ENCODE data around the gene PGAP3.

PGAP3 gene

DNA sequence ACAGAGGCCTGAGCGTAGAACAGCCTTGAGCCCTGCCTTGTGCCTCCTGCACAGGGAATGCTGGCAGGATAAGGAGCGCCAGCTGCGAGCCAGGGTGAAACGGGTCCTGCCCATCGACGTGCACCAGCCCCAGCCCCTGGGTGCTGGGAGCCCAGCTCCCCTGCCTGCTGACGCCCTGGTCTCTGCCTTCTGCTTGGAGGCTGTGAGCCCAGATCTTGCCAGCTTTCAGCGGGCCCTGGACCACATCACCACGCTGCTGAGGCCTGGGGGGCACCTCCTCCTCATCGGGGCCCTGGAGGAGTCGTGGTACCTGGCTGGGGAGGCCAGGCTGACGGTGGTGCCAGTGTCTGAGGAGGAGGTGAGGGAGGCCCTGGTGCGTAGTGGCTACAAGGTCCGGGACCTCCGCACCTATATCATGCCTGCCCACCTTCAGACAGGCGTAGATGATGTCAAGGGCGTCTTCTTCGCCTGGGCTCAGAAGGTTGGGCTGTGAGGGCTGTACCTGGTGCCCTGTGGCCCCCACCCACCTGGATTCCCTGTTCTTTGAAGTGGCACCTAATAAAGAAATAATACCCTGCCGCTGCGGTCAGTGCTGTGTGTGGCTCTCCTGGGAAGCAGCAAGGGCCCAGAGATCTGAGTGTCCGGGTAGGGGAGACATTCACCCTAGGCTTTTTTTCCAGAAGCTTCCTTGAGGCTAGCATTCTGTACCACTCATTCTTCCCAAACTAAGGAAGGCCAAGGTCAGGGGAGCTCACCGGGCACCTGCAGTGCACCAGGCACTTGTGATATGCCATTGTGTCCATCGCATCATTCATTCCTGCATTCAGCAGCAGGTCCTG, 17.7 kb downstream of the PGAP3 start:
- no peak for DNase-seq

DNA sequence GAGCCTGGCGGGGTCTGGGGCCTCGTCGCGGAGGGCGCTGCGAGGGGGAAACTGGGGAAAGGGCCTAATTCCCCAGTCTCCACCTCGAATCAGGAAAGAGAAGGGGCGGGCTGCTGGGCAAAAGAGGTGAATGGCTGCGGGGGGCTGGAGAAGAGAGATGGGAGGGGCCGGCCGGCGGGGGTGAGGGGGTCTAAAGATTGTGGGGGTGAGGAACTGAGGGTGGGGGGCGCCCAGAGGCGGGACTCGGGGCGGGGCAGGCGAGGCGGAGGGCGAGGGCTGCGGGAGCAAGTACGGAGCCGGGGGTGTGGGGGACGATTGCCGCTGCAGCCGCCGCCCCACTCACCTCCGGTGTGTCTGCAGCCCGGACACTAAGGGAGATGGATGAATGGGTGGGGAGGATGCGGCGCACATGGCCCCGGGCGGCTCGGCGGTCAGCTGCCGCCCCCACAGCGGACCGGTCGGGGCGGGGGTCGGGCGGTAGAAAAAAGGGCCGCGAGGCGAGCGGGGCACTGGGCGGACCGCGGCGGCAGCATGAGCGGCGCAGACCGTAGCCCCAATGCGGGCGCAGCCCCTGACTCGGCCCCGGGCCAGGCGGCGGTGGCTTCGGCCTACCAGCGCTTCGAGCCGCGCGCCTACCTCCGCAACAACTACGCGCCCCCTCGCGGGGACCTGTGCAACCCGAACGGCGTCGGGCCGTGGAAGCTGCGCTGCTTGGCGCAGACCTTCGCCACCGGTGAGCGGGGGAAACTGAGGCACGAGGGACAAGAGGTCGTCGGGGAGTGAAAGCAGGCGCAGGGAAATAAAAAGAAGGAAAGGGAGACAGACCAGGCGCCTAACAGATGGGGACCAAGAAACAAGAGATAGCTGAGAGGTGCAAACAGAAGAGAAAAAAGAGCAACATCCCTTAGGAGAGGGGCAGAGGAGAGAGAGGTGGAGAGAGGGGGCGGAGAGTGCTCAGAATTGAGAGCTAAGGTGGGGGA, 19.6 kb downstream of the PGAP3 start, which contains the start of gene PNMT:
Gene PNMT, plus strand, starts transcription at position 509 of the 980 bp plus-strand sequence. Its CDS starts 23 bp downstream, at position 532.
- peak; percentile 56 for DNase-seq

DNA sequence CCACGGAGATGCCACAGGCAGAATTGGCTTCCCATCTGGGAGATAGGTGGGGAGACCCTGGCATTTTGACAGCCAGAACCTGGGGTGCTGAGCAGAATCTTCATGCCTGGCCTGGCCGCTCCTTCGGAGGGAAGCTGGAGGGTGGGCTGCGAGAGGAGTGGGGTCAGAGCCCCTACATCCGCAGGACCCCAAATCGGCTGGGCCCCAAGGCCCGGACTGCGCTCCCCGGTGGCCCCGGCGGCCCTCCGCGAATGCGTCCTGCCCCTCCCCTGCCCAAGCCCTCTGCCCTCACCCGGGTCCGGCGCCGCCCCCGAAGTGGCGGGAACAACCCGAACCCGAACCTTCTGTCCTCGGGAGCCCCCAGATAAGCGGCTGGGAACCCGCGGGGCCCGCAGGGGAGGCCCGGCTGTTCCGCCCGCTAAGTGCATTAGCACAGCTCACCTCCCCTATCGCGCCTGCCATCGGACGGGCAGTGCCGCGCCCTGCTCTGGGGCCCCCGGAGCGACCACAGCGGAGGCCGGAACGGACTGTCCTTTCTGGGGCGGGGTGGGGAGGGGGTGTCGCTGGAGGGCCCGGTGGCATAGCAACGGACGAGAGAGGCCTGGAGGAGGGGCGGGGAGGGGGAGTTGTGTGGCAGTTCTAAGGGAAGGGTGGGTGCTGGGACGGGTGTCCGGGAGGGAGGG, 20.5 kb downstream of the PGAP3 start:
- no peak for DNase-seq

DNA sequence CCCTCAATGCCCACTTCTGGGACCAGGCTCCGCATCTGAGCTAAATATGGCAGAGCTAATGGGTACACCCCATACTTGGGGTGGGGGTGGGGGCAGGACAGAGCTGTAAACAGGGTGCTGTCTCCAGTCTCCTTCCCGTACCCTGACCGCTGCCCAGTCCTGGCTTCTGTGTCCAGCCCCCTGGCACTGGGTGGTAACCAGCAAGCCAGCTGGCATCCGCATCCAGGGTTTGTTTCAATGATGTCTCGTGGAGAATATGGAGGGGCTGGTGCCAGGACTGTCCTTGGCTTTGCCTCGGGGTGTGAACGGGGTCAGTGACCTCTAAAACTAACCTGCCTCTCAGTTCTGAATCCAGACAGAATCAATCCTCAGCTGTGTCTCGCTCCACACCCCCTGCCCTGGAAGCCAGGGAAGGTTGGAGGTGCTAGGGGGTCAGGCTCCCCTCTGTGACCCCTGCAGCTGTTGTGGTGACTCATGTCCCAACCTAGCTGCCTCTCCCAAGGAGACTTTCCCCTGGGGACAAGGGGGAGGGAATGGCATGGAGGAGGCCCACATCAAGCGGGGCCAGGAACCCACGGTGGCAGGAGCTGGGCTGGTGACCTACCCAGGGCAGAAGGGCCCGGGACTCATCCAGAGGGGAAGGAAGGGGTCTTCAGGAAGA, 21.1 kb downstream of the PGAP3 start:
- DNase-seq: no peak

DNA sequence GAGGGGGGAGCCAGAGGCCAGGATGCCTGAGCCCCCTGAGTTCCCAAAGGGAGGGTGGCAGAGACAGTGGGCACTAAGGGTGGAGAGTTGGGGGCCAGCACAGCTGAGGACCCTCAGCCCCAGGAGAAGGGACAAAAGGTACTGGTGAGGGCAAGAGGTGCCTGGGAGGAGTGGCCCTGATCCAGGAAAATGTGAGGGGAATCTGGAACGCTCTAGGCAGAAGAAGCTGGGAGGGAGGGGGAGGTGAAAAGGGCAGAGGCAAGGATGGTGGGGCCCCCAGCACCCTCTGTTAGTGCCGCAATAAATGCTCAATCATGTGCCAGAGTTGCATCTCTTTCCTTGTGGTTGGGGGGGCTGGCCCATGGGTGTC, 21.6 kb downstream of the PGAP3 start:
- DNase-seq: no peak

DNA sequence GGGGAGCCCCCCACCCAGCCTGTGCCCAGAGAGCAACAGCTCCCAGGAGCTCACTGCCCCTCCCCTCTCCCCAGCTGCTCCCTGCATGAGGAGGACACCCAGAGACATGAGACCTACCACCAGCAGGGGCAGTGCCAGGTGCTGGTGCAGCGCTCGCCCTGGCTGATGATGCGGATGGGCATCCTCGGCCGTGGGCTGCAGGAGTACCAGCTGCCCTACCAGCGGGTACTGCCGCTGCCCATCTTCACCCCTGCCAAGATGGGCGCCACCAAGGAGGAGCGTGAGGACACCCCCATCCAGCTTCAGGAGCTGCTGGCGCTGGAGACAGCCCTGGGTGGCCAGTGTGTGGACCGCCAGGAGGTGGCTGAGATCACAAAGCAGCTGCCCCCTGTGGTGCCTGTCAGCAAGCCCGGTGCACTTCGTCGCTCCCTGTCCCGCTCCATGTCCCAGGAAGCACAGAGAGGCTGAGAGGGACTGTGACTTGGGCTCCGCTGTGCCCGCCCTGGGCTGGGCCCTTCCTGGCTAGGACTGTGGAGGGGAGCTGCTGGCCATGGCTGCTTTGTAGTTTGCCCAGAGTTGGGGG, 22.1 kb downstream of the PGAP3 start:
- no peak for DNase-seq

DNA sequence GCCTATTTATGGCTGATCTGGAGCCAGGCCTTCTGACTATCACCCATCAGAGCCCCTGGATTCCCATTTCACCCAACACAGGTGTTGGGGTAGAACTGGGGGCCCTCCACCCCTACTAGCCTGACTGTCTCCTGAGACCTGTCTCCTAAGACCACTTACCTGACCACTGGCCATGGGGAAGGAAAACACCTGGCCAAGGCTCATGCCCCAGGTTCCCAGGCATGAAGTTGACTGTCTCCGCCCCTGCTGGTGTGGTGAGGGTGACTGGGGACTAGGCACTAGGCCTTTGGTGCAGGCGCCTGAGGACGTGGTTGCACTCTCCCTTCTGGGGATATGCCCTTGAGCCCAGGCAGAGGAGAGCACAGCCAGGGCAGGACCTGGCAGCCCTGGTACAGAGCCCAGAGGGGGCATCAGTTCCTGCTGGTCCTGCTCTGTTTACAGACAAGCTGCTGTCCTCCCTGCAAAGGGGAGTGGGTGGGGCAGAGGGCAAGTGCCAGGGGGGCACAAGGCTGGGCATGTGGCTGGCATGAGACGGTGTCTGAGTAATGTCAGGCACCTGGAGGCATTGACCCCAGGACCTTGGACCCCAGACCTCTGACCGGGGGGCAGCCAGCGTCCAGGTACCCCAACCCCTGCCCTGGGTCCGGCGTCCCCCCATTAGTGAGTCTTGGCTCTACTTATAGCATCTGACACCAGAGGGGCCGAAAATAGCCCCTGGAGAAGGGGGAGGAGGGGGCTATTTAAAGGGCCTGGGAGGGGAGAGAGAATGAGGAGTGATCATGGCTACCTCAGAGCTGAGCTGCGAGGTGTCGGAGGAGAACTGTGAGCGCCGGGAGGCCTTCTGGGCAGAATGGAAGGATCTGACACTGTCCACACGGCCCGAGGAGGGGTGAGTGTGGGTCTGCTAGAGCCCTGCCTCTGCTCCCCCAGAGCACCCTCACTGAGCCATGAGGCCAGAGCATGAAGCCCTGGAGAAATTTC, 23.0 kb downstream of the PGAP3 start, which contains the start of gene TCAP:
Gene TCAP, plus strand, starts transcription at position 769 of the 981 bp plus-strand sequence. Its CDS starts 11 bp downstream, at position 780.
- no peak for DNase-seq

DNA sequence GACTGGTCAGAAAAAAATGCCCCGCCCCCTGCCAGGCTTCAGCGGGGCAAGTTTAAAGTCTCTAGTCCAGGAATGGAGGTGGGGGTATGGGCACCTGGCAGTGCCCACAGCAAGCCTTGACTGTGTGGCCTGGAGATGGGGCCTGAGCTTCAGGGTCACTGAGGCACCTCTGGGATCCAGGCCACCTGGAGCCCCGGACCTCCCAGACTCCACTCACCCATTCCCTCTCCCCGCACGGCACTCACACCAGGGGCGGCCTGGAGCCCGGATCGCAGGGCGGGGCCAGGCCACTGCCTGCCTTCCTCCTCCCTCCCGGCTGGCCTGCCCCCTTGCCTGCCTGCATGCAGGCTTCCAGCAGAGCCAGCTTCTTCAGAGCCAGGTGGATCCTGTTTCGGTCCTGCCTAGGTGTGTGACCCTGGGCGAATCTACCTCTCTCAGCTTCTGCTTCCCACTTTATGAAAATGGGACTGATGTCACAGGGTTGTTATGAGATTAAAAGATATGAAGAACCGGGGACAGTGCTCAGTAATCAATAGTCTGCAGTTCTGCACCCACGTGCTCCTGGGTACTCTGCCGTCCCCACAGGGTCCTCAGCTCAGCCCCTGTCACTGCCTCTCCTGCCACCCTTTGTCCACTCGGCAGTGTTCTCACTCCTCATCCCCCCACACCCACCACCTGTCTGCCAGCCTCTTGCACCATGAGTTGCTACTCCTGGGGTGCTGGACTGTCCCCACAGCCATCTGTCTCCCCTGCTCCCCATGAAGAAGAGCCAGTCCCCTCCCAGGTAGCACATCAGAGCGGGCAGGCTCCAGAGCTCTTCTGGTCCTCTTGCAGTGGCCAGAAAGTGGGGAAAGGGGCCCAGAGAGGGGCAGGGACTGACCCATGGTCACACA, 23.9 kb downstream of the PGAP3 start:
- no peak for DNase-seq

DNA sequence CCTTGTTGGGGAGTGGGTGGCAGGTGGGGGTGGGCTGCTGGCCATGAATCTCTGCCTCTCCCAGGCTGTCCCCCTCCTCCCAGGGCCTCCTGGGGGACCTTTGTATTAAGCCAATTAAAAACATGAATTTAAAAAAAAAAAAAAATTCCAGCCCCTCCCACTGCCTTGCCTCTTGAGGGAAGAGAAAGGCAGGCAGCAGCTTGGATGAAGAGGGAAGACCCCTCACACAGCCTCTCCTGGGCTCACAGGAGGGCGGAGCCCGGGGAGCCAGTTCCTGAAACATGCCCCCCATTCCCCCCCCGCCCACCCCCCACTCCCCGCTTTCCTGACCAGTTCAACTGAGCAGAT, 24.5 kb downstream of the PGAP3 start:
- DNase-seq: no peak

DNA sequence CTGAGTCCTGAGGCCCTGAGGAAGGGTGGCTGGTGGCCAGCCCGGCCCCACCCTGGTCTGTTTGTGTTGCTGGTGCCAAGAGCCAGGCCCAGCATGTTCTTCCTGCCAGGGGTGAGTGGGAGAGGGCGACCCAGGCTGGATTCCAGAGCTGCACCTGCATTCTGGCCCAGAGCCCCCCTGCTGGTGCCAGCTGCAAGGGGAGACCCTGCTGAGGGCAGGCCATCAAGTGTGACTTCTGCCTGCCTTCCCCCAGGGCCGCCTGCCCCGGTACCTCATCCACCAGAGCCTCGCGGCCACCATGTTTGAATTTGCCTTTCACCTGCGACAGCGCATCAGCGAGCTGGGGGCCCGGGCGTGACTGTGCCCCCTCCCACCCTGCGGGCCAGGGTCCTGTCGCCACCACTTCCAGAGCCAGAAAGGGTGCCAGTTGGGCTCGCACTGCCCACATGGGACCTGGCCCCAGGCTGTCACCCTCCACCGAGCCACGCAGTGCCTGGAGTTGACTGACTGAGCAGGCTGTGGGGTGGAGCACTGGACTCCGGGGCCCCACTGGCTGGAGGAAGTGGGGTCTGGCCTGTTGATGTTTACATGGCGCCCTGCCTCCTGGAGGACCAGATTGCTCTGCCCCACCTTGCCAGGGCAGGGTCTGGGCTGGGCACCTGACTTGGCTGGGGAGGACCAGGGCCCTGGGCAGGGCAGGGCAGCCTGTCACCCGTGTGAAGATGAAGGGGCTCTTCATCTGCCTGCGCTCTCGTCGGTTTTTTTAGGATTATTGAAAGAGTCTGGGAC, 25.1 kb downstream of the PGAP3 start:
- DNase-seq: no peak

DNA sequence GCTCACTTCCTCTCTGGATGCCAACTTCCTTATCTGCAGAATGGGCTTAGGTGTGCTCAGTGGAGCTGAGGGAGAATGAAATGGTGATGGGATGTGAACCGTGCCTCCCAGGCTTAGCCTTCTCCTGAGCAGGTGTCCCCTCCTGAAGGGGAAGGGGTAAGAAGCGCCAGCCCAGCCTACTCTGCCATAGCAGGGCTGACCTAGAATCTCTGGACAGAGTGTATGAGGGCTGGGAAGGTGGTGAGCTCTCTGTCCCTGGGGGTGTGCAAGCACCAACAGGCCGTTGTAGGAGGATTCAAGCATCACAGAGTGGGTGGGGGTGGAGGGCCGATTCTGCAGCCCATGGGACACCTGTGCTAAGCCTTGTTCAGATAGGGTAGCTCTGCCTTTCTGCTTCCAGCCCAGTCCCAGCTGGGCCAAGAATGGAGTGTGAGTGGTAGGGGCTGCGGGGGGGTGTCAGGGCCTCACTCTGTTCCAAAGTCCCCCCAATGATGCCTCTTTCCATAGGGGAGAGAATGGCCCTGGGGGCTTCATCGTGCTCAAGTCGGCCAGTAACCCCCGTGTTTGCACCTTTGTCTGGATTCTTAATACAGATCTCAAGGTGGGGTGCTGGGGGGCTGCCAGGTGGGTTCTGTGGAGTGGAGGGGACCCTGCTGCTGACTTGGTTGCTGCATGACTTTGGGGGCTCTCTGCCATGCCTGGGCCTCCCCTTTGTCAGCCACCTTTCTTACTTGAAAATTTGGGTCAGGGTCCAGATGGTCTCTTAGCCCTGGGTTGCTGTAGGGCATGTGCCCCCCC, 25.9 kb downstream of the PGAP3 start:
- no peak for DNase-seq

DNA sequence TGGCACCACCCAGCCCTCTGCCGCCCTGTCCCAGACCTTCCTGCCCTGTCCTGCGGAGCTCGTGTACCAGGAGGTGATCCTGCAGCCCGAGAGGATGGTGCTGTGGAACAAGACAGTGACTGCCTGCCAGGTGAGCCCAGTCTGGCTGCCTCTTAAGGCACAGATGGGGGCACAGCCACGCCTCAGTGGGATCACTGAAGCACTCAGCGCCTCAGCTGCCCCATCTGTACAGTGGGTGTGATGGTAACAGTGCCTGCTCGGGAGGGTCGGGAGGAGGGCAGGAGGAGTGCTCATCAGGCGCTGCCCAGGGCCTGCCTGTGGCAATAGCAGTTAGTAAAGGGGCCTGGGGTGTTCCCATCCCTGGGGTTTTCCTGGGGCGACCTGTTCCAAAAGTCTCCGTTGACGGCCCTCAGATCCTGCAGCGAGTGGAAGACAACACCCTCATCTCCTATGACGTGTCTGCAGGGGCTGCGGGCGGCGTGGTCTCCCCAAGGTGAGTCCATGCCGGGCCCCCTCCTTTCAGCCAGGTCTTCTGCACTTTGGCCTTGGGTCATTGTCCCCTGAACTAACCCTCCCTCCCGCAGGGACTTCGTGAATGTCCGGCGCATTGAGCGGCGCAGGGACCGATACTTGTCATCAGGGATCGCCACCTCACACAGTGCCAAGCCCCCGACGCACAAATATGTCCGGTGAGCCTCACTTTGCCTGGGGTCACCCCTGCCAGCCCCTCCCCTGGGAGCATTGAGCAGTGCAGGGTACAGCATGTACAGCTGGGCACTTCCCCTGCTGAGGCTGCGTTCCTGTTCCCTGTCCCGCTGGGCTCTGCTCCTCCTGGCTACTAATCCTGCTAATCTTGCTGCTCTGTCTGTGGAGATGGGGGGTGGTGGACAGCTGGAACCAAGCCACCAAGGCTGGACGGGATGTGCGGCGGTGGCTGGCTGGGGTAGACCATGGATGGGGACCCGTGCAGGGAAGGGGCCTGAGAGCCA, 27.2 kb downstream of the PGAP3 start:
- DNase-seq: no peak

DNA sequence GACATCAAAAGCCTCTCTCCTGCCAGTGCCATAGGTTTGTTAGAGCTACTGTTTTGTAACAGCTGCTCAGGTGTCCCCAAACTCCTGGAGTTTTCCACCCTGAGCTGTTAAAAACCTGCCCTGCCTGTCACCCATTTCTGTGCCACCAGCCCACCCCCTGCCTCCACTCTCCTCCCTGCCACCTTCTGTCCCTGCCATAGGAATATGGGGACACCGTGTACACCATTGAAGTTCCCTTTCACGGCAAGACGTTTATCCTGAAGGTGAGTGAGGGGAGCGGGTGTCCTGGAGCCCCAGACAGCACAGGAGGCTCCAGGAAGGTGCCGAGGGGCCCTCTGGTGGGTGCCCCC, 27.9 kb downstream of the PGAP3 start:
- no peak for DNase-seq

DNA sequence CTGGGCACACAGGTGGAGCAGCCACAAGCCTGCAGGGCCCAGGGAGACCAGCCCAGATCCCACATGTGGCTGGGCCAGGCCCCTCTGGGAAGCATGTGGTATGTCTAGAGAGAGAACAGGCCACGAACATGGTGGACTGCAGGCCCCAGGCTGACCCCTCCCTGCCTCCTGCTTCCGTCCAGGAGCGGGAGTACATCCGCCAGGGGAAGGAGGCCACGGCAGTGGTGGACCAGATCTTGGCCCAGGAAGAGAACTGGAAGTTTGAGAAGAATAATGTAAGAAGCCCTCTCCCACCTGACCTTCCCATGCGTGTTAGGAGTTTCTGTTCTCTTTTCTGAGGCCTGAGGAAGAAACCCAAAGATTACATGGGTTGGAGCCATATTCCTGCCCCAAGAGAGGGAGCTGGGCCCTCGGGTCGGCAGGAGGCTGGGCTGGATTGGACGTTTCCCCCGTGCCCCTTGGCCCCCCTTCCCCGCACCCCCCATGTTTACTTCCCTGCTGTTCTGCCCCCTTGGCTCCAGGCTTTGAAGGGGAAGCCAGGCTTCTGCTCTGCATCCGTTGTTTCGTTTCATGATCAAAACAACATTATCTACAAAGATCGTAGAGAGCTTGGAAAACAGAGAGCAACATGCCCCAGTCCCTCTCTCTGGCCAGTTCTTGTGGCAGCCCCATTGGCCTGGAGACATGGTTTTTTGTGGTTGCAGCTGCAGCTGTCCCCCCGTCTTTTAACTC, 28.4 kb downstream of the PGAP3 start:
- DNase-seq: no peak

DNA sequence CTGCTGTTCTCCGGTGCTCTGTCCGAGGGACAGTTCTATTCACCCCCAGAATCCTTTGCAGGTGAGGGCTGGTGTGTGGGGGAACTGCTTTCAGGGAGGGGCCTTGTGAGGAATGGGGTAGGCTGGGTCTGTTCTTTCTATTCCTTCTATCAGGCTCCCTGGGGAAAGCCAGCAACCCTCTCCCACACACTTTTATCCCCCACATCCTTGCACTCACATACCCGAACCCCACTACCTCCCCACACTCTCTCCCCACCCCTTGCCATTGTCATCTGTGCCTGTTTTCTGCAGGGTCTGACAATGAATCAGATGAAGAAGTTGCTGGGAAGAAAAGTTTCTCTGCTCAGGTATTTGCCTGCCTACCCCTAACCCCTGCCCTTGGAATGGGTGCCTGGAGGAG, 29.1 kb downstream of the PGAP3 start:
- DNase-seq: no peak

DNA sequence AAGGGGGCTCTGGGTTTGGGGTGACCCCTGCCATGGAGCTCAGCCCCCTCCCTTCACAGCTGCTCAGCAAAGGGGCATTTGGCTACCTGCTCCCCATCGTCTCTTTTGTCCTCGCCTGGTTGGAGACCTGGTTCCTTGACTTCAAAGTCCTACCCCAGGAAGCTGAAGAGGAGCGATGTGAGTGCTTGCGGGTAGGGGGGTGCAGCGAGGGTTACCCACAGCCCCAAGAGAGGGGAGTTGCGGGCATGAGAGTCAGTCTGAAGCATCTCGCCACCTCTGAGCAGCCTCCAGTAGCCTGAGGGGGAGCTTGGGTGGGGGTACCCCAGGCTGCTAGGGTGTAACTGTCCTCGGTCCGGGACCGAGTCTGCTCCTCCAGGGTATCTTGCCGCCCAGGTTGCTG, 29.5 kb downstream of the PGAP3 start:
- DNase-seq: no peak

All from activated gamma-delta T cell treated with Interleukin-2 at 50 U/mL for 16 hours (primary cell).